ENCODE measurements around the gene RAI1.

Gene RAI1

GRCh38 chr17:17826342-17826713 is 145.1 kb downstream of the RAI1 start:
- Mint-ChIP-seq H3K36me3 (ENCODE audit: low read depth) (no peaks in the 10 kb centered on the region), H3K4me3 (peak overlapping the region in 2 of 3 experiments; percentile 16 to 29), H3K27me3 (ENCODE audit: low read depth) (no peaks in the 10 kb centered on the region), H3K4me1 (peaks cover 48% of the 10 kb centered on the region), H3K9me3 (no peaks in the 10 kb centered on the region), H3K27ac (peak overlapping the region; percentile 40 to 66 (median 58))
- TF ChIP-seq, protein P1, sequence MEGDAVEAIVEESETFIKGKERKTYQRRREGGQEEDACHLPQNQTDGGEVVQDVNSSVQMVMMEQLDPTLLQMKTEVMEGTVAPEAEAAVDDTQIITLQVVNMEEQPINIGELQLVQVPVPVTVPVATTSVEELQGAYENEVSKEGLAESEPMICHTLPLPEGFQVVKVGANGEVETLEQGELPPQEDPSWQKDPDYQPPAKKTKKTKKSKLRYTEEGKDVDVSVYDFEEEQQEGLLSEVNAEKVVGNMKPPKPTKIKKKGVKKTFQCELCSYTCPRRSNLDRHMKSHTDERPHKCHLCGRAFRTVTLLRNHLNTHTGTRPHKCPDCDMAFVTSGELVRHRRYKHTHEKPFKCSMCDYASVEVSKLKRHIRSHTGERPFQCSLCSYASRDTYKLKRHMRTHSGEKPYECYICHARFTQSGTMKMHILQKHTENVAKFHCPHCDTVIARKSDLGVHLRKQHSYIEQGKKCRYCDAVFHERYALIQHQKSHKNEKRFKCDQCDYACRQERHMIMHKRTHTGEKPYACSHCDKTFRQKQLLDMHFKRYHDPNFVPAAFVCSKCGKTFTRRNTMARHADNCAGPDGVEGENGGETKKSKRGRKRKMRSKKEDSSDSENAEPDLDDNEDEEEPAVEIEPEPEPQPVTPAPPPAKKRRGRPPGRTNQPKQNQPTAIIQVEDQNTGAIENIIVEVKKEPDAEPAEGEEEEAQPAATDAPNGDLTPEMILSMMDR (IDR thresholded peaks at IDR 0.05; ENCODE audit: unreplicated experiment in 3 of 3) = no peak

GRCh38 chr17:17826942-17827785 is 145.9 kb downstream of the RAI1 start:
- peak overlapping the region; percentile 25 to 44 (median 40) for H3K27ac Mint-ChIP-seq
- no peaks in the 10 kb centered on the region for H3K9me3 Mint-ChIP-seq
- no peaks in the 10 kb centered on the region for H3K27me3 Mint-ChIP-seq (ENCODE audit: low read depth)
- no peak overlapping the region for H3K4me3 Mint-ChIP-seq
- TF ChIP-seq, protein P1 (IDR thresholded peaks at IDR 0.05; ENCODE audit: unreplicated experiment in 3 of 3) = no peak
- H3K4me1 Mint-ChIP-seq = peaks cover 54% of the 10 kb centered on the region
- no peaks in the 10 kb centered on the region for H3K36me3 Mint-ChIP-seq (ENCODE audit: low read depth)

GRCh38 chr17:17827826-17828621 is 146.8 kb downstream of the RAI1 start:
- no peaks in the 10 kb centered on the region for H3K36me3 Mint-ChIP-seq (ENCODE audit: low read depth)

GRCh38 chr17:17830269-17830567 is 149.0 kb downstream of the RAI1 start:
- H3K36me3 Mint-ChIP-seq (ENCODE audit: low read depth) = no peaks in the 10 kb centered on the region
- no peak overlapping the region for H3K4me3 Mint-ChIP-seq
- TF ChIP-seq, protein P1 (IDR thresholded peaks at IDR 0.05; ENCODE audit: unreplicated experiment in 3 of 3) = no peak
- H3K27me3 Mint-ChIP-seq (ENCODE audit: low read depth) = peaks cover 3% of the 10 kb centered on the region
- peaks cover 53% of the 10 kb centered on the region for H3K4me1 Mint-ChIP-seq
- no peaks in the 10 kb centered on the region for H3K9me3 Mint-ChIP-seq
- no peak overlapping the region for H3K27ac Mint-ChIP-seq

More at GRCh38 chr17:17827826-17828621, 146.8 kb downstream of the RAI1 start:
- H3K4me1 Mint-ChIP-seq = peaks cover 54% of the 10 kb centered on the region
- no peaks in the 10 kb centered on the region for H3K27me3 Mint-ChIP-seq (ENCODE audit: low read depth)
- H3K27ac Mint-ChIP-seq = peak overlapping the region in 2 of 3 experiments; percentile 25 to 44
- no peaks in the 10 kb centered on the region for H3K9me3 Mint-ChIP-seq
- H3K4me3 Mint-ChIP-seq = no peak overlapping the region
- TF ChIP-seq, protein P1 (IDR thresholded peaks at IDR 0.05; ENCODE audit: unreplicated experiment in 3 of 3) = no peak

GRCh38 chr17:17830740-17831207 is 149.5 kb downstream of the RAI1 start:
- Mint-ChIP-seq H3K4me3 (peak overlapping the region in 1 of 3 experiments; percentile 24), H3K27me3 (ENCODE audit: low read depth) (peaks cover 3% of the 10 kb centered on the region), H3K4me1 (peaks cover 56% of the 10 kb centered on the region), H3K9me3 (no peaks in the 10 kb centered on the region), H3K36me3 (ENCODE audit: low read depth) (no peaks in the 10 kb centered on the region), H3K27ac (peak overlapping the region; percentile 75 to 85 (median 84))
- TF ChIP-seq, protein P1 (IDR thresholded peaks at IDR 0.05; ENCODE audit: unreplicated experiment in 3 of 3) = no peak

Measured in nephron (organoid).